K562 (cell line): ENCODE measurements around the gene JUNB. TPM values are rescaled to one million over a fixed set of nuclear protein-coding genes. Genes with fewer than 3 reads are reported as not detected.

Source experiments
- BHLHE40 ChIP-seq: IDR thresholded peaks from 2 replicates; pipeline ENCODE4 v1.6.1; 2011; ENCODE audit warnings: low read length, improper control_type of control experiment
- CBFA2T3 ChIP-seq: fragments of 450-650 bp; IDR thresholded peaks from 2 replicates; pipeline ENCODE4 v1.6.1; 2017
- EP300 ChIP-seq: IDR thresholded peaks from 2 replicates; pipeline ENCODE4 v1.6.1; 2012; ENCODE audit warnings: low read length, improper control_type of control experiment
- ESRRA ChIP-seq: fragments of 450-650 bp; IDR thresholded peaks from 2 replicates; pipeline ENCODE4 v1.6.1; 2014; ENCODE audit warnings: low read depth, mild to moderate bottlenecking, moderate library complexity, borderline replicate concordance
- FOSL1 ChIP-seq: fragments of 200-800 bp; sonication (Bioruptor generic); conservative IDR thresholded peaks from 2 replicates; pipeline ENCODE4 v1.6.1; 2016; ENCODE audit warnings: missing genetic modification characterization, missing compliant biosample characterization
- HEY1 ChIP-seq: fragments of 250-450 bp; sonication (Bioruptor Pico); IDR thresholded peaks from 2 replicates; pipeline ENCODE4 v1.5.0; 2020; ENCODE audit warnings: mild to moderate bottlenecking, moderate library complexity, borderline replicate concordance
- HLTF ChIP-seq: fragments of 450-650 bp; IDR thresholded peaks from 2 replicates; pipeline ENCODE4 v1.6.1; 2016
- IFI16 ChIP-seq: fragments of 250-450 bp; sonication (Bioruptor Pico); IDR thresholded peaks from 2 replicates; pipeline ENCODE4 v2.1.2; 2022; ENCODE audit warnings: mild to moderate bottlenecking, inconsistent platforms
- KDM4B ChIP-seq, 2 experiments: fragments of 450-650 bp in 1 of 2; sonication (generic) in 1 of 2; IDR thresholded peaks; 2 replicates each; pipeline ENCODE4 v1.6.1; 2016 to 2017; ENCODE audit warnings: borderline replicate concordance in 2 of 2, antibody characterized with exemption in 1 of 2, low read depth in 1 of 2, mild to moderate bottlenecking in 1 of 2
- MAFK ChIP-seq: IDR thresholded peaks from 2 replicates; pipeline ENCODE4 v1.6.1; 2011; ENCODE audit warnings: low read length, improper control_type of control experiment
- NCOA6 ChIP-seq: fragments of 450-650 bp; IDR thresholded peaks from 2 replicates; pipeline ENCODE4 v1.6.1; 2017; ENCODE audit warnings: mild to moderate bottlenecking
- RFX5 ChIP-seq: IDR thresholded peaks from 2 replicates; pipeline ENCODE4 v1.6.1; 2011; ENCODE audit warnings: low read depth, mild to moderate bottlenecking, improper control_type of control experiment, low read length
- STAT5A ChIP-seq: IDR thresholded peaks from 2 replicates; pipeline ENCODE4 v1.6.1; 2012; ENCODE audit warnings: low read length, inconsistent platforms, borderline replicate concordance
- TAF1 ChIP-seq: IDR thresholded peaks from 2 replicates; pipeline ENCODE4 v1.6.1; 2011; ENCODE audit warnings: mild to moderate bottlenecking, low read length, moderate library complexity; ENCODE audit not compliant: insufficient read depth, control insufficient read depth, severe bottlenecking; ENCODE audit errors: extremely low read depth
- ZNF644 ChIP-seq: fragments of 200-800 bp; sonication (Bioruptor generic); IDR thresholded peaks from 2 replicates; pipeline ENCODE4 v1.6.1; 2016; ENCODE audit warnings: low read depth, missing genetic modification characterization, missing compliant biosample characterization
- polyA plus RNA-seq, 8 experiments: library from polyadenylated mRNA; depleted of rRNA in 4 of 8; stranded (reverse) in 5 of 8; unstranded in 3 of 8; fragments of >200 nt; fragmentation: Nextera tagmentation in 2 of 8; fragmentation: Illumina TruSeq in 1 of 8; extraction: Ambion mirVana in 2 of 8; extraction: Trizol in 1 of 8; gene quantifications; 2 replicates each; pipeline versions ENCODE4 v1.2.1 to v1.2.3, GENCODE V29; 2011 to 2014; ENCODE audit warnings: inconsistent platforms in 1 of 8, missing spikeins in 1 of 8
- total RNA-seq, 7 experiments: library from RNA; depleted of rRNA in 6 of 7; stranded (reverse); fragments of >200 nt in 6 of 7; fragmentation: Illumina TruSeq in 2 of 7; extraction: Trizol in 2 of 7; gene quantifications; 2 replicates each; pipeline versions ENCODE4 v1.2.1 to v1.2.3, GENCODE V29; 2011 to 2021; ENCODE audit warnings: low replicate concordance in 1 of 7
- TF ChIP-seq, protein P1 (sequence below), 3 experiments: IDR thresholded peaks in 2 of 3; conservative IDR thresholded peaks in 1 of 3; 2 replicates each; pipeline ENCODE4 v1.5.1; 2011 to 2012; ENCODE audit warnings: low read length in 3 of 3, mild to moderate bottlenecking in 3 of 3, control low read depth in 2 of 3, improper control_type of control experiment in 1 of 3, inconsistent platforms in 1 of 3, low read depth in 1 of 3, mixed read lengths in 1 of 3, moderate library complexity in 1 of 3; ENCODE audit not compliant: insufficient read depth in 2 of 3
- TF ChIP-seq, protein P2 (sequence below), 2 experiments: fragments of 150-350 bp in 1 of 2; IDR thresholded peaks; 2 replicates each; pipeline ENCODE4 v1.6.1; 2012 to 2016; ENCODE audit warnings: low read depth in 2 of 2, low read length in 2 of 2, mild to moderate bottlenecking in 1 of 2, moderate library complexity in 1 of 2
- TF ChIP-seq, protein P3 (sequence below): sonication (generic); formaldehyde crosslinking; IDR thresholded peaks from 2 replicates; pipeline ENCODE4 v1.8.0; 2022; ENCODE audit warnings: missing genetic modification reagents, mild to moderate bottlenecking, moderate library complexity, borderline replicate concordance
- TF ChIP-seq, protein P4 (sequence below): sonication (generic); formaldehyde crosslinking; IDR thresholded peaks from 2 replicates; pipeline ENCODE4 v1.5.0; 2020; ENCODE audit warnings: missing genetic modification reagents
- TF ChIP-seq, protein P5 (sequence below): fragments of 450-650 bp; formaldehyde crosslinking; IDR thresholded peaks from 2 replicates; pipeline ENCODE4 v1.4.0; 2020; ENCODE audit warnings: mild to moderate bottlenecking, moderate library complexity

JUNB gene
- total and polyA plus RNA-seq, 9 of the 15 experiments (the other 6 are each of a cell fraction or from before 2014, with no cell fraction given): 0.23 to 88.1 (median 13.1) TPM

DNA sequence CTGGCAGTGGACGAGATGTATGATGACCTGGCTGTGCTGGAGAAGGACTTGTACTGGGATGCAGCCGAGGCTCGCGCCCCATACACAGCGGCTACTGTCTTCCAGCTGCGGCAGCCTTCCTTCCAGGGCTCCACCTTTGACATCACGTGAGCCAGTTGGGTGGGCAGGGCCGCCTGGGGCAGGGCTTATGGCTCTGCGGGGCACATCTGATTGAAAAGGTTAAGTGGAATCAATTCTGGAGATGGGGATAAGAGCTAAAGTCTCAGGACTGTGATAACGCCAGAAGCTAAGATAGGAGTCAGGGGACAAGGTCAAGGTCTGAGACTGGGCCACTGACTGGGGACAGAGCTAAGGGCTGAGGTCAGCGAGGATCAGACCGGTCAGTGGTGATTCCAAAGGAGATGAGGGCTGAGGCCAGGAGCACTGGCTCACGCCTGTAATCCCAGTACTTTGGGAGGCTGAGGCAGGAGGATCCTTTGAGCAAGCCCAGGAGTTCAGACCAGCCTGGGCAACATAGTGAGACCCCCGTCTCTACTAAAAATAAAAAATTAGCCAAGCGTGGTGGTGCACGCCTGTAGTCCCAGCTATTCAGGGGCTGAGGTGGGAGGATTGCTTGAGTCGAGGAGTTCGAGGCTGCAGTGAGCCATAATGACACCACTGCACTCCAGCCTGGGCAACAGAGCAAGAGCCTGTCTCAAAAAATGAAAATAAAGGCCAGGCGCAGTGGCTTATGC lies 35.0 kb upstream of the JUNB start (continued):
- TF ChIP-seq, protein P1, sequence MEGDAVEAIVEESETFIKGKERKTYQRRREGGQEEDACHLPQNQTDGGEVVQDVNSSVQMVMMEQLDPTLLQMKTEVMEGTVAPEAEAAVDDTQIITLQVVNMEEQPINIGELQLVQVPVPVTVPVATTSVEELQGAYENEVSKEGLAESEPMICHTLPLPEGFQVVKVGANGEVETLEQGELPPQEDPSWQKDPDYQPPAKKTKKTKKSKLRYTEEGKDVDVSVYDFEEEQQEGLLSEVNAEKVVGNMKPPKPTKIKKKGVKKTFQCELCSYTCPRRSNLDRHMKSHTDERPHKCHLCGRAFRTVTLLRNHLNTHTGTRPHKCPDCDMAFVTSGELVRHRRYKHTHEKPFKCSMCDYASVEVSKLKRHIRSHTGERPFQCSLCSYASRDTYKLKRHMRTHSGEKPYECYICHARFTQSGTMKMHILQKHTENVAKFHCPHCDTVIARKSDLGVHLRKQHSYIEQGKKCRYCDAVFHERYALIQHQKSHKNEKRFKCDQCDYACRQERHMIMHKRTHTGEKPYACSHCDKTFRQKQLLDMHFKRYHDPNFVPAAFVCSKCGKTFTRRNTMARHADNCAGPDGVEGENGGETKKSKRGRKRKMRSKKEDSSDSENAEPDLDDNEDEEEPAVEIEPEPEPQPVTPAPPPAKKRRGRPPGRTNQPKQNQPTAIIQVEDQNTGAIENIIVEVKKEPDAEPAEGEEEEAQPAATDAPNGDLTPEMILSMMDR (IDR thresholded peaks at IDR 0.05 in 2 of 3, conservative IDR thresholded peaks at IDR 0.05 in 1 of 3; ENCODE audit: insufficient read depth in 2 of 3, low read depth in 1 of 3, low read length in 3 of 3): no peak
- TF ChIP-seq CBFA2T3: peak; percentile 27
- TF ChIP-seq NCOA6: no peak
- no peak for TF ChIP-seq HLTF
- no peak for TF ChIP-seq RFX5
- no peak for TF ChIP-seq IFI16 (CRISPR knock-in tag)
- TF ChIP-seq ESRRA: peak; percentile 62; the same call in 1 of the 2 replicates
- no peak for TF ChIP-seq EP300
- no peak for TF ChIP-seq ZNF644
- TF ChIP-seq, protein P2, sequence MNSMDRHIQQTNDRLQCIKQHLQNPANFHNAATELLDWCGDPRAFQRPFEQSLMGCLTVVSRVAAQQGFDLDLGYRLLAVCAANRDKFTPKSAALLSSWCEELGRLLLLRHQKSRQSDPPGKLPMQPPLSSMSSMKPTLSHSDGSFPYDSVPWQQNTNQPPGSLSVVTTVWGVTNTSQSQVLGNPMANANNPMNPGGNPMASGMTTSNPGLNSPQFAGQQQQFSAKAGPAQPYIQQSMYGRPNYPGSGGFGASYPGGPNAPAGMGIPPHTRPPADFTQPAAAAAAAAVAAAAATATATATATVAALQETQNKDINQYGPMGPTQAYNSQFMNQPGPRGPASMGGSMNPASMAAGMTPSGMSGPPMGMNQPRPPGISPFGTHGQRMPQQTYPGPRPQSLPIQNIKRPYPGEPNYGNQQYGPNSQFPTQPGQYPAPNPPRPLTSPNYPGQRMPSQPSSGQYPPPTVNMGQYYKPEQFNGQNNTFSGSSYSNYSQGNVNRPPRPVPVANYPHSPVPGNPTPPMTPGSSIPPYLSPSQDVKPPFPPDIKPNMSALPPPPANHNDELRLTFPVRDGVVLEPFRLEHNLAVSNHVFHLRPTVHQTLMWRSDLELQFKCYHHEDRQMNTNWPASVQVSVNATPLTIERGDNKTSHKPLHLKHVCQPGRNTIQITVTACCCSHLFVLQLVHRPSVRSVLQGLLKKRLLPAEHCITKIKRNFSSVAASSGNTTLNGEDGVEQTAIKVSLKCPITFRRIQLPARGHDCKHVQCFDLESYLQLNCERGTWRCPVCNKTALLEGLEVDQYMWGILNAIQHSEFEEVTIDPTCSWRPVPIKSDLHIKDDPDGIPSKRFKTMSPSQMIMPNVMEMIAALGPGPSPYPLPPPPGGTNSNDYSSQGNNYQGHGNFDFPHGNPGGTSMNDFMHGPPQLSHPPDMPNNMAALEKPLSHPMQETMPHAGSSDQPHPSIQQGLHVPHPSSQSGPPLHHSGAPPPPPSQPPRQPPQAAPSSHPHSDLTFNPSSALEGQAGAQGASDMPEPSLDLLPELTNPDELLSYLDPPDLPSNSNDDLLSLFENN (IDR thresholded peaks at IDR 0.05; ENCODE audit: low read depth in 2 of 2, low read length in 2 of 2): no peak
- no peak for TF ChIP-seq TAF1
- TF ChIP-seq, protein P3, sequence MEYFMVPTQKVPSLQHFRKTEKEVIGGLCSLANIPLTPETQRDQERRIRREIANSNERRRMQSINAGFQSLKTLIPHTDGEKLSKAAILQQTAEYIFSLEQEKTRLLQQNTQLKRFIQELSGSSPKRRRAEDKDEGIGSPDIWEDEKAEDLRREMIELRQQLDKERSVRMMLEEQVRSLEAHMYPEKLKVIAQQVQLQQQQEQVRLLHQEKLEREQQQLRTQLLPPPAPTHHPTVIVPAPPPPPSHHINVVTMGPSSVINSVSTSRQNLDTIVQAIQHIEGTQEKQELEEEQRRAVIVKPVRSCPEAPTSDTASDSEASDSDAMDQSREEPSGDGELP (CRISPR knock-in tag): peak; percentile 43; the same call in 1 of the 2 replicates
- TF ChIP-seq, protein P4, sequence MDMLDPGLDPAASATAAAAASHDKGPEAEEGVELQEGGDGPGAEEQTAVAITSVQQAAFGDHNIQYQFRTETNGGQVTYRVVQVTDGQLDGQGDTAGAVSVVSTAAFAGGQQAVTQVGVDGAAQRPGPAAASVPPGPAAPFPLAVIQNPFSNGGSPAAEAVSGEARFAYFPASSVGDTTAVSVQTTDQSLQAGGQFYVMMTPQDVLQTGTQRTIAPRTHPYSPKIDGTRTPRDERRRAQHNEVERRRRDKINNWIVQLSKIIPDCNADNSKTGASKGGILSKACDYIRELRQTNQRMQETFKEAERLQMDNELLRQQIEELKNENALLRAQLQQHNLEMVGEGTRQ (CRISPR knock-in tag): peak; percentile 71
- TF ChIP-seq, protein P5, sequence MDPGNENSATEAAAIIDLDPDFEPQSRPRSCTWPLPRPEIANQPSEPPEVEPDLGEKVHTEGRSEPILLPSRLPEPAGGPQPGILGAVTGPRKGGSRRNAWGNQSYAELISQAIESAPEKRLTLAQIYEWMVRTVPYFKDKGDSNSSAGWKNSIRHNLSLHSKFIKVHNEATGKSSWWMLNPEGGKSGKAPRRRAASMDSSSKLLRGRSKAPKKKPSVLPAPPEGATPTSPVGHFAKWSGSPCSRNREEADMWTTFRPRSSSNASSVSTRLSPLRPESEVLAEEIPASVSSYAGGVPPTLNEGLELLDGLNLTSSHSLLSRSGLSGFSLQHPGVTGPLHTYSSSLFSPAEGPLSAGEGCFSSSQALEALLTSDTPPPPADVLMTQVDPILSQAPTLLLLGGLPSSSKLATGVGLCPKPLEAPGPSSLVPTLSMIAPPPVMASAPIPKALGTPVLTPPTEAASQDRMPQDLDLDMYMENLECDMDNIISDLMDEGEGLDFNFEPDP: no peak
- peak; percentile 54 for TF ChIP-seq BHLHE40
- no peak for TF ChIP-seq KDM4B (IDR thresholded peaks at IDR 0.05; ENCODE audit: borderline replicate concordance in 2 of 2, low read depth in 1 of 2)
- no peak for TF ChIP-seq FOSL1 (tag)
- TF ChIP-seq MAFK: no peak
- no peak for TF ChIP-seq HEY1 (CRISPR knock-in tag)
- no peak for TF ChIP-seq STAT5A
